HFFc6 (cell line): Measurements from ENCODE around the gene ADAMTS13. TPM values are rescaled to one million over a fixed set of nuclear protein-coding genes. Genes with fewer than 3 reads are reported as not detected.

ENCODE experiments used
- DNase-seq: peaks from one replicate; pipeline ENCODE4 v3.0.0-alpha.2; 2018
- H3K27ac Mint-ChIP-seq: 2 replicates; pipeline ENCODE4 v1.8.0; 2020; ENCODE audit warnings: mild to moderate bottlenecking, mixed read lengths
- H3K27me3 Mint-ChIP-seq: 2 replicates; pipeline ENCODE4 v1.8.0; 2021; ENCODE audit warnings: mild to moderate bottlenecking, moderate library complexity, mixed read lengths; ENCODE audit not compliant: insufficient read depth
- H3K36me3 Mint-ChIP-seq: 2 replicates; pipeline ENCODE4 v1.8.0; 2021; ENCODE audit warnings: low read depth, mixed read lengths
- H3K4me1 Mint-ChIP-seq: 2 replicates; pipeline ENCODE4 v1.8.0; 2020; ENCODE audit warnings: low read depth, mixed read lengths
- H3K4me3 Mint-ChIP-seq: 2 replicates; pipeline ENCODE4 v1.8.0; 2020; ENCODE audit warnings: mild to moderate bottlenecking, moderate library complexity, mixed read lengths
- H3K9me3 Mint-ChIP-seq: 2 replicates; pipeline ENCODE4 v1.8.0; 2020; ENCODE audit warnings: mild to moderate bottlenecking, mixed read lengths
- total RNA-seq, 6 experiments: library from RNA; stranded (reverse); fragmentation: NEBNext Ultra II Directional; extraction: Animal tissue kit (Norgen Biotek cat#: 25700); gene quantifications; 2 replicates in 1 of 6; 3 replicates in 5 of 6; pipeline ENCODE4 v1.2.3, GENCODE V29; 2021
- TF ChIP-seq, protein P1 (sequence below): fragments of 200-600 bp; sonication (generic); IDR thresholded peaks from 2 replicates; pipeline ENCODE4 v1.5.0; 2021; ENCODE audit warnings: antibody characterized with exemption, mild to moderate bottlenecking

ADAMTS13 gene
- total RNA-seq, 6 experiments from 2014 or later = 0.41 to 1.2 (median 0.74) TPM

DNA sequence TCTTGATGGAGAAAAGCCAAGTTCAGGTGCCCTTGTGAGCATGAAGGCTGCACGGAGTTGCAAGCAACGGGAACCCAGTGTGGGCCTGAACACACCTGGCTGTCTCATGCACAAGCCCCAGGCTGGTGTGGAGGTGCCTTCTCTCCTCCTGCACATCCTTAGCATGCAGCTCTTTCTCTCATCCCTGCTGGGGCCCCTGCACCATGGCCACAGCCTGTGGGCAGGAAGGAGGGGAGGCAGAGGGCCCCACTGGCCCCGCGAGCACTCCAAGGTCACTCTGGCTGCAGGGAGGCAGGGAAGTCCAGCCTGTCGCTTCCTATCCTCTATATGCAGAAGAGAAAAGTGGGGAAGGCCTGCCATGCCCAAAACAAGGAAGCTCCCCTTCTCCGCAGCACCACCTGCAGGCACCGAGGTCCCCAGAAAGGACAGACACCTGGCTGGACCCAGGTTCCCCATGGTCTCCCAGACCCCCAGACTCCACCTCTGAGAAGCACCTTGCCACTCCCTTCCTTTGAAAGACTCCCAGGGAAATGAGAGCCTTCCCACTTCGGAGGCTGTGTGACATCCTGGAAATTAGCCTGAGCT, 27.4 kb upstream of the ADAMTS13 start:
- Mint-ChIP-seq H3K36me3 (no peaks in the 10 kb centered on the region), H3K4me1 (no peaks in the 10 kb centered on the region), H3K27ac (no peak overlapping the region), H3K27me3 (peaks cover 31% of the 10 kb centered on the region), H3K9me3 (no peaks in the 10 kb centered on the region), H3K4me3 (no peak overlapping the region)
- TF ChIP-seq, protein P1, sequence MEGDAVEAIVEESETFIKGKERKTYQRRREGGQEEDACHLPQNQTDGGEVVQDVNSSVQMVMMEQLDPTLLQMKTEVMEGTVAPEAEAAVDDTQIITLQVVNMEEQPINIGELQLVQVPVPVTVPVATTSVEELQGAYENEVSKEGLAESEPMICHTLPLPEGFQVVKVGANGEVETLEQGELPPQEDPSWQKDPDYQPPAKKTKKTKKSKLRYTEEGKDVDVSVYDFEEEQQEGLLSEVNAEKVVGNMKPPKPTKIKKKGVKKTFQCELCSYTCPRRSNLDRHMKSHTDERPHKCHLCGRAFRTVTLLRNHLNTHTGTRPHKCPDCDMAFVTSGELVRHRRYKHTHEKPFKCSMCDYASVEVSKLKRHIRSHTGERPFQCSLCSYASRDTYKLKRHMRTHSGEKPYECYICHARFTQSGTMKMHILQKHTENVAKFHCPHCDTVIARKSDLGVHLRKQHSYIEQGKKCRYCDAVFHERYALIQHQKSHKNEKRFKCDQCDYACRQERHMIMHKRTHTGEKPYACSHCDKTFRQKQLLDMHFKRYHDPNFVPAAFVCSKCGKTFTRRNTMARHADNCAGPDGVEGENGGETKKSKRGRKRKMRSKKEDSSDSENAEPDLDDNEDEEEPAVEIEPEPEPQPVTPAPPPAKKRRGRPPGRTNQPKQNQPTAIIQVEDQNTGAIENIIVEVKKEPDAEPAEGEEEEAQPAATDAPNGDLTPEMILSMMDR = no peak
- DNase-seq = no peak

DNA sequence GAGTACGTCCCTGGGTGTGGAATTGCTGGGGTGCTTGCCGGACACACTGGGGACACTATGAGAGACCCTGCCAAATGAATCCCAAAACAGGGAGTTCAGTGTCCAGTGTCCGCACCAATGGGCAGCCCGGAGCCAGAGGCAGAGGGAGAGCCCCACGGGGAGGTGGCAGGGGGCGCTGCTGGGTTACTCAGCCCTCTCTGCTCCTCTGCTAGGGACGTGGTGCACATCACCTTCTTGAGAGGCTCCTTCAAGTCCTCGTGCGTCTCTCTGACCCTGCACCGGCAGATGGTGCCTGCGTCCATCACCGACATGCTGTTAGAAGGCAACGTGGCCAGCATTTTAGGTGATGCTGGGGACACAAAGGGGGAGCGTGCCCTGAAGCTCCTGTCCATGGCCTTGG, 25.2 kb upstream of the ADAMTS13 start:
- H3K9me3 Mint-ChIP-seq = no peaks in the 10 kb centered on the region
- no peaks in the 10 kb centered on the region for H3K36me3 Mint-ChIP-seq
- DNase-seq = no peak

DNA sequence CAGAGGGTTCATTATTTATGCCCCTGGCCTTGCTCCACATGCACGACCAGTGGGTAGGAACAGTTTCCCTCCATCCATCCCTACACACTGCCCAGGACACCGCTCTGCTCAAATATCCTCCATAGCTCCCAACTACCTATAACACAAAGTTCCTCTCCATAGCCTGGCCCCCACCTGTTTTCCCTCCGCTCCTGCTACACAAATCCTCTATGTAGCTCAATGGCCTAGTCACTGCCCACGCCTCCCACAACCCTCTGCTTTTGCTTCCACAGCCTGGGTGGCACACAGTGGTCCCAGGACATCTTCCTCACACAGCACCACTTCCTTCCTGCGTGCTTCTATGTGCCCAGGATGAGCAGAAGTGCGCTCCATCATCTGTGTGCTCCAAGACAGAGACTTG, 24.8 kb upstream of the ADAMTS13 start:
- Mint-ChIP-seq H3K27me3 (peaks cover 30% of the 10 kb centered on the region), H3K27ac (no peak overlapping the region), H3K36me3 (no peaks in the 10 kb centered on the region), H3K4me3 (no peak overlapping the region), H3K4me1 (no peaks in the 10 kb centered on the region), H3K9me3 (no peaks in the 10 kb centered on the region)
- TF ChIP-seq, protein P1 = no peak
- no peak for DNase-seq

More for the DNA sequence above, 25.2 kb upstream of the ADAMTS13 start:
- Mint-ChIP-seq H3K27ac (no peak overlapping the region), H3K4me1 (no peaks in the 10 kb centered on the region), H3K27me3 (peaks cover 30% of the 10 kb centered on the region), H3K4me3 (no peak overlapping the region)
- TF ChIP-seq, protein P1 = peak; percentile 57

DNA sequence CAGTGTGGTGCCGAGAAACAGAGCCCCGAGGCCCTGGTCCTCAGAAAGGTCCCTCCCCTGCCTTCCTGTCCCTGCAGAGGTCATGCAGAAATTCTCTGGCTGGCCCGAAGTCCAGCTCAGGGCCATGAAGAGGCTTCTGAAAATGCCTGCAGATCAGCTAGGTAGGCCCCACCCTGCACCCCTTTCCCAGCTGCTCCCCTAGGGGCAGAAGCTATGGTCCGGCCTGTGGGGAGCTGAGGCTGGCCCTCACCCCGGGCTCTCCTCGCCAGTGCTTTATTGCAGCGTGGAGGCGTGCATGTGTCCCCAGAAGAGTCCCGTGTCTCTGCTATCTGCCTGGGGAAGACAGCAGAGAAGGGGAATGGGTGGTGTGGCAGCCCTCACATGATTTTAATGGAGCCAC, 24.3 kb upstream of the ADAMTS13 start:
- no peak overlapping the region for H3K4me3 Mint-ChIP-seq
- H3K9me3 Mint-ChIP-seq = no peaks in the 10 kb centered on the region
- TF ChIP-seq, protein P1 = no peak
- H3K27me3 Mint-ChIP-seq = peaks cover 30% of the 10 kb centered on the region
- no peaks in the 10 kb centered on the region for H3K4me1 Mint-ChIP-seq
- H3K27ac Mint-ChIP-seq = no peak overlapping the region
- no peak for DNase-seq
- H3K36me3 Mint-ChIP-seq = no peaks in the 10 kb centered on the region

DNA sequence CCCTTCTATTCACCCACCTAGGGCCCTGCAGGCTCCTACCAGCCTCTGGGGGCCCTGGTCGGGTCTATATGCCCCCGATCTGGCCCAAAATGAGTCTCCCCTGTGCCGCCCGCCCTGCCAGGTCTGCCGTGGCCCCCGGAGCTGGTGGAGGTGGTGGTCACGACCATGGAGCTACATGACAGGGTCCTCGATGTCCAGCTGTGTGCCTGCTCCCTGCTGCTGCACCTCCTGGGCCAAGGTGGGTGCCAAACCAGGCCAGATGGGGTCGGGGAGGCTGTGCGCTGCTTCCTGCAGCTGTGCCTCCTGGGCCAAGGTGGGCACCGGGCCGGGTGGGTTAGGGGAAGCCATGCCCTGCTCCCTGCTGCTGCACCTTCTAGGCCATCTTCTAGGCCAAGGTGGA, 21.9 kb upstream of the ADAMTS13 start:
- peaks cover 24% of the 10 kb centered on the region for H3K27me3 Mint-ChIP-seq
- TF ChIP-seq, protein P1 = no peak
- peaks cover 2% of the 10 kb centered on the region; the same call in 1 of the 2 replicates for H3K36me3 Mint-ChIP-seq
- H3K9me3 Mint-ChIP-seq = no peaks in the 10 kb centered on the region
- H3K4me3 Mint-ChIP-seq = no peak overlapping the region; the same call in 1 of the 2 replicates
- peaks cover 3% of the 10 kb centered on the region for H3K4me1 Mint-ChIP-seq
- no peak overlapping the region for H3K27ac Mint-ChIP-seq
- no peak for DNase-seq
